Ishikawa (cell line): ENCODE data around the gene LRRC45.

ENCODE experiments used
- MAX ChIP-seq: IDR thresholded peaks from 2 replicates; pipeline ENCODE4 v1.6.1; 2012
- NFIC ChIP-seq: IDR thresholded peaks from 2 replicates; pipeline ENCODE4 v1.6.1; 2012
- RAD21 ChIP-seq: IDR thresholded peaks from 2 replicates; pipeline ENCODE4 v1.6.1; 2012; ENCODE audit warnings: low read depth
- TAF1 ChIP-seq: IDR thresholded peaks from 2 replicates; pipeline ENCODE4 v1.6.1; 2012; ENCODE audit warnings: low read depth, mild to moderate bottlenecking
- YY1 ChIP-seq: IDR thresholded peaks from 2 replicates; pipeline ENCODE4 v1.6.1; 2012; ENCODE audit warnings: low read depth

DNA sequence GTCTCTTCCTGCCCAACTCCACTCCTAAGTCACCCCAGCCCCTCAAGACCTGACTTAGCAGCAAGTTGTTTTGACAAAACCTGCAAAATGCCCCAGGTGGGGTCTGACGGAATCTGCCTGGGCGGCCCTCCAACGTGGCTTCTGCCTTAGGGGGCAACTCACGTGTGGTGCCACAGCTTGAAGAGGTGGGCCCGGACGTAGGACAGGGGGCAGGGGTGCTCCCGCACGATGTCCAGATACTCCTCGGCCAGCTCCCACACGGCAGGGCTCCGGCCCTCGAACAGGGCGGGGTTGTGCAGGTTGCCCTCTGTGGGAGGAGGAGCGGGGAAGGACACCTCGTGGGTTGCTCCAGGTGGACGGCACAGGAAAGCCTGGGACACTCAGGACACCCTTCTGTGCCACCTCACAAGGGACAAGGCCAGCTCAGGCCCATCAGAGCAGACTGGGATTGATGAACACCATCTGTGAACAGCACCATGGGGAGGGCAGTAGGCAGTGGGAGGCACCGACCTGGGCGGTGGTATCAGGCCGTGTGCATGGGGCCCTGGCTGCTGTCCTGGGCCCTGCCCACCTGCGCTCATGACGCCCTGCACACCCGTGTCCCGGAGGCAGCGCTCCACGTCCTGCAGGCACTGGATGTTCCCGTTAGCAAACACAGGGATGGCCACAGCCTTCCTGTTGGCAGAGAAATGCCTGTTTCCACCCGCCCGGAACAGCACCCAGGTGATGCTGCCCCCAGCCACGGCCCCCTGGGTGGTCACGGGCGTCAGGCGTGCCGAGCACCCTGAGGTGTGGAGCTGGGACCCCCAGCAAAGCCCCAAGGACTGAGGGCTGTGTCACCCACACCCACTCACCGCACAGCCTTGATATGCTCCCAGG, 38.2 kb downstream of the LRRC45 start:
- TF ChIP-seq NFIC (no peak), YY1 (no peak), RAD21 (no peak), TAF1 (no peak), MAX (no peak)
